ENCODE data around the gene ESR1.
"Not testable (repeated sequence)": the region's sequence is repeated elsewhere in the genome, so short reads cannot be mapped to it uniquely, and the experiment has no call there.

The ESR1 gene

GRCh38 chr6:152008779-152009178 lies 201.3 kb downstream of the ESR1 start:
- DNase-seq, result no peak
- Histone ChIP-seq H3K27ac (no peak overlapping the region), H3K4me3 (ENCODE audit: low read depth, low read length) (no peak overlapping the region), H3K9me3 (ENCODE audit: severe bottlenecking) (no peaks in the 10 kb centered on the region), H3K27me3 (ENCODE audit: insufficient read depth, low read depth, severe bottlenecking) (peaks cover 4% of the 10 kb centered on the region), H3K36me3 (no peaks in the 10 kb centered on the region)
- no peak for TF ChIP-seq CTCF (IDR thresholded peaks at IDR 0.05; ENCODE audit: low read depth, low read length)

DNA sequence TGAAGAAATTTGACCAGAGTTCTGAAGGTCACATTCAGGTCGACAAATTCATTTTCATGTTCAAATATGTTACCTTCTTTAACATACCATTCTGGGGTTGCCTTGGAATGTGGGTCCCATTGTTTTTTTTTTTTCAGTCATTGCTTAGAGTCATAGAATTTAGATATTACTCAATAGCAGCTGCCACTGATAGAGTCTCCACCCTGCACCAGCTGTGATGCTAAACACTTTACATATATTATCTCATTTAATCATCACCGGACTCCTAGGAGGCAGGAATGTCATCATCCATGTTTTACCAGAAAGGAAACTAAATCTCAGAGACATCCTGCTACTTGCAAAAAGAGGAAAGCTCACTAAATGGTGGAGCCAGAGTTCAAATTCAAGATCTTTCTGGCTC lies 204.7 kb downstream of the ESR1 start:
- Histone ChIP-seq H3K27ac (no peak overlapping the region), H3K27me3 (ENCODE audit: insufficient read depth, low read depth, severe bottlenecking) (peaks cover 6% of the 10 kb centered on the region), H3K36me3 (no peaks in the 10 kb centered on the region), H3K4me3 (ENCODE audit: low read depth, low read length) (no peak overlapping the region), H3K9me3 (ENCODE audit: severe bottlenecking) (no peaks in the 10 kb centered on the region)
- no peak for DNase-seq
- no peak for TF ChIP-seq CTCF (IDR thresholded peaks at IDR 0.05; ENCODE audit: low read depth, low read length)

DNA sequence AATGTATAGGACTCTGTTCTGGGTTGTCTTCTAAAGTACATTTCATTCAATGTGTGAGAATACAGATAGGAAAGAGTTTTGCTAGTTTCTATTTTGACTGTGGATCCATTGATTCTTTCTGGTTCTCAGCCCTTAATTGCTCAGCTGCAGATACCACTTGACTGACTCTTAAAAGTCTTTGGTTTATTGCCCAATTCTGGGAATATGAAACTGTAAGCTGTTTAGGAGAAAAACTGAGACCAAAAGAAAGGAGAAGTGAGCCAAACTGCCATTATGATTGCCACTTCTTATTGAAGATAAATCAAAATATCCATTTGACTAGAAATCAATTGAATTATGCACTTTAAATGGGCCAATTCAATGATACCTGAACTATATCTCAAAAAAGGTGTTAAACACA lies 211.4 kb downstream of the ESR1 start:
- no peak overlapping the region for H3K4me3 ChIP-seq (ENCODE audit: low read depth, low read length)
- no peak overlapping the region for H3K27ac ChIP-seq
- no peaks in the 10 kb centered on the region for H3K9me3 ChIP-seq (ENCODE audit: severe bottlenecking)
- DNase-seq, result no peak
- H3K27me3 ChIP-seq (ENCODE audit: insufficient read depth, low read depth, severe bottlenecking), result peaks cover 2% of the 10 kb centered on the region
- TF ChIP-seq CTCF (IDR thresholded peaks at IDR 0.05; ENCODE audit: low read depth, low read length), result no peak
- no peaks in the 10 kb centered on the region for H3K36me3 ChIP-seq

GRCh38 chr6:152022303-152022702 lies 214.8 kb downstream of the ESR1 start:
- no peak overlapping the region for H3K4me3 ChIP-seq (ENCODE audit: low read depth, low read length)
- no peak overlapping the region for H3K27ac ChIP-seq
- H3K9me3 ChIP-seq (ENCODE audit: severe bottlenecking), result no peaks in the 10 kb centered on the region
- TF ChIP-seq CTCF (IDR thresholded peaks at IDR 0.05; ENCODE audit: low read depth, low read length), result no peak
- DNase-seq, result no peak
- H3K36me3 ChIP-seq, result no peaks in the 10 kb centered on the region
- no peaks in the 10 kb centered on the region for H3K27me3 ChIP-seq (ENCODE audit: insufficient read depth, low read depth, severe bottlenecking)

- no peaks in the 10 kb centered on the region for H3K27me3 ChIP-seq (ENCODE audit: insufficient read depth, low read depth, severe bottlenecking)
- no peak overlapping the region for H3K27ac ChIP-seq
- no peak for TF ChIP-seq CTCF (IDR thresholded peaks at IDR 0.05; ENCODE audit: low read depth, low read length)
- peaks cover 4% of the 10 kb centered on the region for H3K9me3 ChIP-seq (ENCODE audit: severe bottlenecking)
- no peak overlapping the region for H3K4me3 ChIP-seq (ENCODE audit: low read depth, low read length)
- no peaks in the 10 kb centered on the region for H3K36me3 ChIP-seq
- DNase-seq, result no peak
Observed at GRCh38 chr6:152023613-152024012, 216.1 kb downstream of the ESR1 start.

- Histone ChIP-seq H3K36me3 (no peaks in the 10 kb centered on the region), H3K4me3 (ENCODE audit: low read depth, low read length) (no peak overlapping the region), H3K27ac (no peak overlapping the region), H3K27me3 (ENCODE audit: insufficient read depth, low read depth, severe bottlenecking) (no peaks in the 10 kb centered on the region), H3K9me3 (ENCODE audit: severe bottlenecking) (peaks cover 4% of the 10 kb centered on the region)
- no peak for TF ChIP-seq CTCF (IDR thresholded peaks at IDR 0.05; ENCODE audit: low read depth, low read length)
- DNase-seq, result no peak
Observed at GRCh38 chr6:152026291-152026690, 218.8 kb downstream of the ESR1 start.

- not testable (repeated sequence) for H3K27me3 ChIP-seq (ENCODE audit: insufficient read depth, low read depth, severe bottlenecking); H3K9me3 ChIP-seq (ENCODE audit: severe bottlenecking)
Observed at GRCh38 chr6:152026744-152027143, 219.3 kb downstream of the ESR1 start.

GRCh38 chr6:152033765-152034164 lies 226.3 kb downstream of the ESR1 start:
- not testable (repeated sequence) for H3K9me3 ChIP-seq (ENCODE audit: severe bottlenecking); H3K36me3 ChIP-seq; DNase-seq; H3K27me3 ChIP-seq (ENCODE audit: insufficient read depth, low read depth, severe bottlenecking); H3K4me3 ChIP-seq (ENCODE audit: low read depth, low read length); H3K27ac ChIP-seq

More at GRCh38 chr6:152026744-152027143, 219.3 kb downstream of the ESR1 start:
- not testable (repeated sequence) for DNase-seq; H3K27ac ChIP-seq; H3K4me3 ChIP-seq (ENCODE audit: low read depth, low read length); H3K36me3 ChIP-seq

Measured in WERI-Rb-1 (cell line).